Right atrium auricular region (tissue), 2 donors: ENCODE data around the gene INA. TPM values are rescaled to one million over a fixed set of nuclear protein-coding genes. Genes with fewer than 3 reads are reported as not detected.
"Not testable (repeated sequence)": the region's sequence is repeated elsewhere in the genome, so short reads cannot be mapped to it uniquely, and the experiment has no call there.

ENCODE experiments used
- DNase-seq: peaks from one replicate; pipeline ENCODE4 v3.0.0-alpha.2; 2019; ENCODE audit warnings: low spot score
- H3K27ac ChIP-seq, 2 donors: fragments of 200-600 bp; sonication (generic); 1 replicate in 1 of 2; 2 replicates in 1 of 2; pipeline ENCODE4 v1.5.1; 2016 to 2019
- H3K27me3 ChIP-seq, 2 donors: fragments of 200-600 bp; sonication (generic); one replicate each; pipeline versions ENCODE4 v1.5.1 to v1.6.0; 2017 to 2019
- H3K36me3 ChIP-seq: fragments of 200-600 bp; sonication (generic); one replicate; pipeline ENCODE4 v1.5.1; 2016
- H3K4me1 ChIP-seq, 2 donors: fragments of 200-600 bp; sonication (generic); one replicate each; pipeline versions ENCODE4 v1.5.1 to v1.6.0; 2017 to 2019
- H3K4me3 ChIP-seq, 2 donors: fragments of 200-600 bp; sonication (generic); 1 replicate in 1 of 2; 2 replicates in 1 of 2; pipeline ENCODE4 v1.5.1; 2017 to 2019; ENCODE audit warnings: mild to moderate bottlenecking in 1 of 2, moderate library complexity in 1 of 2
- H3K9me3 ChIP-seq, 2 donors: fragments of 200-600 bp; sonication (generic); one replicate each; pipeline ENCODE4 v1.5.1; 2019
- CTCF ChIP-seq, 2 donors: fragments of 200-600 bp; sonication (generic); IDR thresholded peaks; one replicate each; pipeline ENCODE4 v1.5.1; 2019; ENCODE audit warnings: antibody characterized with exemption in 2 of 2
- total RNA-seq, 2 donors: library from RNA; depleted of rRNA; stranded (reverse); fragments of >200 nt; gene quantifications; one replicate each; pipeline ENCODE4 v1.1.0, GENCODE V29; 2016

INA gene
- total RNA-seq, 2 donors from 2014 or later: not detected

GRCh38 chr10:103235775-103236174 is 41.2 kb upstream of the INA start:
- H3K36me3 ChIP-seq: no peaks in the 10 kb centered on the region
- H3K4me1 ChIP-seq: peaks cover 0 to 4% of the 10 kb centered on the region in 2 donors
- no peak for TF ChIP-seq CTCF (IDR thresholded peaks at IDR 0.05)
- H3K27ac ChIP-seq: no peak overlapping the region
- no peaks in the 10 kb centered on the region for H3K9me3 ChIP-seq
- no peak for DNase-seq
- no peak overlapping the region for H3K4me3 ChIP-seq
- no peaks in the 10 kb centered on the region for H3K27me3 ChIP-seq

- Histone ChIP-seq H3K4me1 (peaks cover 0 to 9% of the 10 kb centered on the region in 2 donors), H3K4me3 (no peak overlapping the region), H3K36me3 (no peaks in the 10 kb centered on the region), H3K27ac (no peak overlapping the region), H3K27me3 (no peaks in the 10 kb centered on the region), H3K9me3 (no peaks in the 10 kb centered on the region)
- DNase-seq: peak; percentile 65
- peak in 1 of 2 donors; percentile 51 for TF ChIP-seq CTCF (IDR thresholded peaks at IDR 0.05)
These were observed 38.3 kb upstream of the INA start for GRCh38 chr10:103238506-103239252.

GRCh38 chr10:103241262-103242011 is 35.5 kb upstream of the INA start:
- H3K27me3 ChIP-seq: no peaks in the 10 kb centered on the region
- H3K27ac ChIP-seq: peak overlapping the region; percentile 33 to 36
- no peak for DNase-seq
- no peak overlapping the region for H3K4me3 ChIP-seq
- no peaks in the 10 kb centered on the region for H3K36me3 ChIP-seq
- no peak for TF ChIP-seq CTCF (IDR thresholded peaks at IDR 0.05)
- no peaks in the 10 kb centered on the region for H3K9me3 ChIP-seq
- peaks cover 0 to 9% of the 10 kb centered on the region in 2 donors for H3K4me1 ChIP-seq

GRCh38 chr10:103244666-103245271 is 32.2 kb upstream of the INA start:
- Histone ChIP-seq H3K27me3 (no peaks in the 10 kb centered on the region), H3K36me3 (no peaks in the 10 kb centered on the region), H3K4me3 (no peak overlapping the region), H3K4me1 (peaks cover 0 to 9% of the 10 kb centered on the region in 2 donors), H3K9me3 (no peaks in the 10 kb centered on the region), H3K27ac (no peak overlapping the region)
- DNase-seq: peak; percentile 84
- TF ChIP-seq CTCF (IDR thresholded peaks at IDR 0.05): peak; percentile 67 to 89

GRCh38 chr10:103245587-103245986 is 31.4 kb upstream of the INA start, which contains the start of gene RPEL1:
Gene RPEL1 (plus strand): TSS chr10:103245887. CDS start chr10:103245997, 110 bp downstream.
- H3K4me1 ChIP-seq, H3K4me3 ChIP-seq, H3K9me3 ChIP-seq, H3K27ac ChIP-seq, H3K27me3 ChIP-seq, DNase-seq, H3K36me3 ChIP-seq: not testable (repeated sequence)

- peaks cover 0 to 4% of the 10 kb centered on the region in 2 donors for H3K4me1 ChIP-seq
- H3K9me3 ChIP-seq: no peaks in the 10 kb centered on the region
- no peak overlapping the region for H3K27ac ChIP-seq
- TF ChIP-seq CTCF (IDR thresholded peaks at IDR 0.05): no peak
- no peak for DNase-seq
- no peaks in the 10 kb centered on the region for H3K27me3 ChIP-seq
- H3K36me3 ChIP-seq: no peaks in the 10 kb centered on the region
- no peak overlapping the region for H3K4me3 ChIP-seq
These were observed 30.6 kb upstream of the INA start for GRCh38 chr10:103246324-103246723.
